HG03108 (cell line): ENCODE data around the gene ARMS2.

ENCODE experiments used
- ATAC-seq: cut with Tn5 transposase; IDR thresholded peaks from one replicate; pipeline ENCODE4 v1.9.1; 2021; ENCODE audit warnings: moderate library complexity; ENCODE audit not compliant: unreplicated experiment

Gene ARMS2

GRCh38 chr10:122469848-122470247 is 15.4 kb downstream of the ARMS2 start:
- ATAC-seq: no peak

GRCh38 chr10:122471531-122472177 is 17.2 kb downstream of the ARMS2 start:
- ATAC-seq: no peak

DNA sequence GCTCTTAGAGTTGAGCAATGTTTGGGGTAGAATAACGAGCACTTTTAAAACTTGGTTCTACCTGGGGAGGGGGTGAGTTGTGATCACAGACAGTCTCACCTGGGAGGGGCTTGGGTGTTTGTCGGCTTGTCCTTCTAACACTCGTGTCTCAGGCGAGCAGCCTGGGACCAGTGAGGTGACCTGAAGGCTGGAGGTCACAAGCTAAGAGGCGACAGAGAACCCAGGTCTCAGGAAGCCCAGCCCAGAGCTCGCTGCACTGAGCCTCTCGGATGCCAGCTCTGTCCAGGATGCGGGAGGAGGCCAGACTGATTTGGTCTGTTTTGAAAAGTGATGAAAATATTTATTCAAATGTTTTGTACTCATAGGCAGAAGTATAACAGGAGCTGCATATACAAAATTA is 18.7 kb downstream of the ARMS2 start:
- ATAC-seq: no peak

- ATAC-seq: no peak
Measured at GRCh38 chr10:122474131-122474818, 19.8 kb downstream of the ARMS2 start.

DNA sequence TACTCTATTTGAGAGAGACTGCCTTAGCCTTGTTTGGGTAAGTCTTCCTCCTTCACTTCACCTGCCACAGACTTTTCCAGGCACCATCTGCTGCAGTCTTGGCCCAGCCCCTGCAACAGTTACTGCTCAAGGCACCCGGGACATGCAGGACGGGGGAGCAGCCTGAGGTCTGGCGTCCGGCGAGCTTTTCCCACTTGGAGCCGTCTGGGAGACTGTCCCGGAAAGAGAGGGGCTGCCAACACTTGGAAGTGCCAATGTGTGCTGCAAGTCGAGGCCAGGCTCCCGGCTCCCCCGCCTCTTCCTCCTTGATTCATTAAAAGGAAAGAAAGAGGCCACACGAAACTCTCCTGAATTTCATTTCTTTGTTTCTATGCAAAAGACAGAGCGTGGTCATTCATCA is 20.6 kb downstream of the ARMS2 start:
- ATAC-seq: no peak

DNA sequence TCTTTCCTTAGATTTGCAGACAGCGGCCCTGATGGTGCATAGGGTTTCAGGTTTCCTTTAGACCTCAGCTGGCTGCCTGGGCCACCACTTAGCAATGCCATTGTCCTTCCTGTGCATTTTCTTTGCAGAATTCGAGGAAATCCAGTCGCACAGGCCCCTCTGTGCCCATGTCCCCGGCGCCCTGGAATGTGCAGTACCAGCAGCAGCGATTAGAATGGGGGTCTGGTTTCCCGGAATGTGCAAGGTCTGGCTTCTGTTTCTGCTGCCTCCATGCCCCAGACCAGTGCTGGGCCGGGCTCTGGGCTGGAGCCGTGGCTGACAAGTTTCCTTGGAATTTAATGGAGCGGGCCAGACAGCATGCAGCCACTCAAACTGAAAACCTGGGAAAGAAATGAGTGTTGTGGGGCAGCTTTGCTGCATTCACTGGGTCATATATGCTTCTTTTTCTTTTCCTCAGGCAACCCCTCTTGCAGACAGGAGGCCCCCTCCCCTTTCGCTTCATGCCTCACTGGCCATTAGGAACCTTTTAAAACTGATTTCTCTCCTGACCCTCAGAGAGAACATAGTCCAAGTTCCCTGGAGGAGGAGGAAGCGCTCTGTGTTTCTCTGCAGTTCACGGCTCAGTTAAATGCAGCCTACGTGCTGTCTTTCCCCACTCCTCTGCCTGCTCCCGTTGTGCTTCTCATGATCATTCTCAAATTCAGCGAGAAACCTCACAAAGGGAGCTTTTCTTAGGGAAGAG is 21.3 kb downstream of the ARMS2 start:
- no peak for ATAC-seq

- ATAC-seq: no peak
Measured at GRCh38 chr10:122476333-122476695, 21.9 kb downstream of the ARMS2 start.

DNA sequence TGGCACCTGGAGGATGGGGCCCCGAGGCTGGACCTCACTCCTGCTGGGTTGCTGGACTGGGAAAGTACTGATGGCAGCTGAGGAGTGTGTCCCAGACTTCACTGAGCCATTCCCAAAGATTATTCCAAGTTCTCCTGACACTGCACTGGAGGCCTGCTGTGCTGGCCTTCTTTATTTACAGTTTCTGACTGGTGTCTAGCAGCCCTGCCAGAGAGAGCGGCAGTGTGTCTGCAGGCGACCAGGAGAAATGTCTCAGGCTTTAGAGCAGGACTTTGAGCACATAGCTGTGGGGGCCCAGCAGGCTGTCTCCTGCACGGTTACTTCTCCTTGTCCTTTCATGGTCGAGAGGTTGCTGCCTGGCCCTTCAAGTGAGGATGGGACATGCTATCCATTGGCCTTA is 23.0 kb downstream of the ARMS2 start:
- ATAC-seq: no peak

GRCh38 chr10:122478971-122479370 is 24.5 kb downstream of the ARMS2 start:
- ATAC-seq: no peak

- ATAC-seq: no peak
Measured at GRCh38 chr10:122480146-122480833, 25.8 kb downstream of the ARMS2 start.

GRCh38 chr10:122481296-122482056 is 27.0 kb downstream of the ARMS2 start:
- no peak for ATAC-seq

DNA sequence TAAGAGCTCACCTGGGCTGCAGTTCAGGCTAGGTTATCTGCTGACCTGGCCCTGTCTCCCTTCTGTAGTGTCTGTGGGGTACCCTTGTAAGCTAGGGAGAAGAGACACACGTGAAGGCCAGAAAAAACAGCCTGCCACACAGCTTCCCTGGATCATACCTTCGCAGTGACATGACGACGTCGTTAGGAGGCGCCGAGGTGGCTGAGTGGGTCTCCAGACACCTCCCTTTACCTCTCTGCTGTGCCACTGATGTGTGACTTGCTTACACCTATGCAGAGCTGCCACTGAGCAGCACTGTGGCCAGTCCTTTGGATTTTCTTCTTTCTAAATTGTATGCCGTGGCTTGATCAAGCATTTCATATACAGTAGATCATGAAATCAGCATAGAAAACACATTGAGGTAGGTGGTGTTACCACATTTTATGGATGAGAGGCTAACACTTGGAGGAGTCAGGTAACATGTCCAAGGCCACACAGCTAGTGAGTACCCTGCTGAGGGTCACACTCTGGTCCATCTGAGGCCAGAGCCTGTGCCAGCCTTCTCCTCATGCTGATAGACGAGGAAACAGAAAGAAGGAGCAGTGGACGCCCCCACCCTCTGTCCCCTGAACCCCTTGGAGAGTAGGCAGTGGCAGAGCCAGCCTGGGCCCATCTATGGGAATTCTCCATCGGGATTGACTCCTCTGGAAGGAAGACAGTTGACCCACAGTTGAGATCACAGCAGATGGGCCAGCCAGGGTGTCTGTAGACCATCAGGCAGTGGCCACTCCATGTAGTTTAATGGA is 30.0 kb downstream of the ARMS2 start:
- no peak for ATAC-seq

GRCh38 chr10:122485670-122486069 is 31.2 kb downstream of the ARMS2 start:
- no peak for ATAC-seq

DNA sequence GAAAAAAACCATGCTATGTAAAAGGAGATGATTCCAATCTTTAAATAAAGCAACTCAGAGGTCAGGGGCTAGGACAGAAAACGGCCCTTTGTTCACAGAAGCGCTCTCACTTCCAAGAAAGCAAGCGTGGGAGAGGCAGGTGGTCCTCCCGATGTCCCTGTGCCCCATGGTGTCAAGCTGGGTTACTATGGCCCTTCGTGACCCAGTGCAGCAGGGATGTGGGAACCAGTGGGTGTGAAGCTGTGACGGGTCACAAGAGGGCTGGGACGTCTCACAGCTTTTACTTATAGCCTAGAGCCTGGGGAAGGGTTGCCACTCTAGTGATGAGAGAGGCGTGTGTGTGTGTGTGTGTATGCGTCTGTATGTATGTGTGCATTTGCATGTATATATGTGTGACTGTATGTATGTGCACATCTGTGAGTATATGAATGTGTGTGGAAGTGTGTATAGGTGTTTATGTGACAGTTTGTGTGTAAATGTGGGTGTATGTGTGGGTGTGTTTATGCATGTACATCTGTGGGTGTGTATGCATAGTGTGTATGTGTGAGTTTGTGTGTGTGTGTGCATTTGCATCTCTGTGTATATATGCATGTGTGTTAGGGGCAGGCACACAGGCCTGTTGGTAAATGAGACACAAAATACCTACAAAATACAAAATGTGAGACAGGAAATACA is 32.1 kb downstream of the ARMS2 start:
- no peak for ATAC-seq

DNA sequence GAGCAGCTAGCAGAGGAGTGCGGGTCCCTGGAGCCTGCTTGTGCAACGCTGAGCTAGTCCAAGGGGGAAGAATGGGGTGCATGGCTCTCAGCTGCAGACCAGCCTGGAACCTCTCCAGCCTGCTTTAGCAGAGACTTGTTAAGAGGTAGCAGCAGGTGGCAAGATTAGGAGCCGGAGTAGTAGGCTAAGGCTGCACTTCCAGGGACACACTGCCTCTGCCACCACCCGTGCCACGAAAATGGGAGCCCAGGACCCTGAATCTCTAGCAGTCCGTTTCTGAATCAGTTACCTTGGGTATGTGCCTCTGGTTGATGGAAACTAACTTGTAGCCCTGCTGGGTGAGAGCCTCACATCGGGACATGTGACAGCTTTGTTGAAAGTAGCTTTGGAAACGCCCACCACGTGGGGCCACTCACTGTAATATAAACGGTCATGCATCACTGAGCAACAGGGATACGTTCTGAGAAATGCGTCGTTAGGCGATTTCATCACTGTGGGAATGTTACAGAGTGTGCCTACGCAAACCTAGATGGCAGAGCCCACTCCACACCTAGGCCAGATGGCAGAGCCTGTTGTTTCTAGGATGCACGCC is 32.8 kb downstream of the ARMS2 start:
- no peak for ATAC-seq

- no peak for ATAC-seq
Measured at GRCh38 chr10:122490268-122490667, 35.8 kb downstream of the ARMS2 start.

GRCh38 chr10:122490786-122491680 is 36.6 kb downstream of the ARMS2 start:
- ATAC-seq: no peak

DNA sequence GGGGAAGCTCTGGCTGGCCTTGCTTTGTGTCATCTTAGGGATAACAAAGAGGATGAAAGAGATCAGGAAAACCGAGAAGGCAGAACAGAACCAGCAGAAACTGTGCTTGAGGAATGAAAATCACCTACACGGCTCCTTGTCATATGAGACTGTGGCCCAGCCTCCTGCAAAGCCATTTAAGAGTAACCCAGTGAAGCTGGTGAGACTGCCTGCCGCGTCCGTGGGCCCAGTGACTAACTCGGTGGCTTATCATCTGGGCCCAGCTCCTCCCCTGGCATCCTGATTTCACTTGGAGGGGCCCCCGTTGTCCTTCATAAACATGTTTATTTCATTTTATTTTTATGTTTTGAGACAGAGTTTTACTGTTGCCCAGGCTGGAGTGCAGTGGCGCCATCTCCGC is 37.6 kb downstream of the ARMS2 start:
- no peak for ATAC-seq
